Left kidney (tissue), 2 donors: ENCODE data around the gene LPIN2. TPM values are rescaled to one million over a fixed set of nuclear protein-coding genes. Genes with fewer than 3 reads are reported as not detected.
"Not testable (repeated sequence)": the region's sequence is repeated elsewhere in the genome, so short reads cannot be mapped to it uniquely, and the experiment has no call there.

Experiments
- DNase-seq: peaks from one replicate; pipeline ENCODE4 v3.0.0-alpha.2; 2013
- polyA plus RNA-seq: library from polyadenylated mRNA; unstranded; fragments of 120-200 nt; gene quantifications from one replicate; pipeline ENCODE4 v1.2.1, GENCODE V29; 2013; ENCODE audit not compliant: insufficient read length

LPIN2 gene
- polyA plus RNA-seq, 1 donor, result 37.9 TPM

GRCh38 chr18:3012136-3013023, 564 bp downstream of the LPIN2 start:
- DNase-seq, result peak; percentile 59

- no peak for DNase-seq
Measured at GRCh38 chr18:3010086-3010485, 2.9 kb downstream of the LPIN2 start.

- no peak for DNase-seq
Measured at GRCh38 chr18:3008541-3008940, 4.4 kb downstream of the LPIN2 start.

GRCh38 chr18:3007491-3007890, 5.5 kb downstream of the LPIN2 start:
- DNase-seq, result no peak

DNA sequence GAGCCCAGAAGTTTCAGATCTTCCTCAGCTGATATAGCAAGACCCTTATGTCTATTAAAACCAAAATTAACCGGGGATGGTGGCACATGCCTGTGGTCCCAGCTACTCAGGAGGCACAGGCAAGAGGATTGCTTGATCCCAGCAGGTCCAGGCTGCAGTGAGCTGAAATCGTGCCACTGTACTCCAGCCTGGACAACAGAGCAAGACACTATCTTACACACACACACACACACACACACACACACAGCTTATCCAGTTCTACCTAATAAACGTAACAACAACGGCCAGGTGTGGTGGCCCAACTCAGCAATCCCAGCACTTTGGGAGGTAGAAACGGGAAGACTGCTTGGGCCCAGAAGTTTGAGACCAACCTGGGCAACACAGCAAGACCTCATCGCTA, 7.5 kb downstream of the LPIN2 start:
- no peak for DNase-seq

- DNase-seq, result not testable (repeated sequence)
Measured at GRCh38 chr18:3003766-3004165, 9.2 kb downstream of the LPIN2 start.

DNA sequence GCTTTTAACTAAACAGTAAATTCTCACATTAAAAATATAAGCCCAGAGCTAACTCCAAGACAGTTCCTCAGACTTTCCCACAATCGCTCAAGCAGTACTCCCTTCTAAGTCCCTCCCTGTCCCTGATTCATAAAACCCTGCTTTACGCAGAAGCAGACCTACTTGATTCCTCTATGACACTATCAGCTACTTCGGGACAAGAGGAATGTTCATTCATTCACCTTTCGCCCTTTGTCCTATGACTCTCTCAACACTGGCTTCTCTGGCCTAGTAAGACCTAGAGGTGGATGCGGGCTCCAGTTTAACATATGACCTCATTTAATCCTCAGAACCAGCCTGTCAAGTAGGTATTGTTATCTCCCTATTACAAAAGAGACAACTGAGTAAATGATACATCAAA, 10.2 kb downstream of the LPIN2 start:
- DNase-seq, result no peak

GRCh38 chr18:2998644-2999043, 14.3 kb downstream of the LPIN2 start:
- DNase-seq, result no peak

DNA sequence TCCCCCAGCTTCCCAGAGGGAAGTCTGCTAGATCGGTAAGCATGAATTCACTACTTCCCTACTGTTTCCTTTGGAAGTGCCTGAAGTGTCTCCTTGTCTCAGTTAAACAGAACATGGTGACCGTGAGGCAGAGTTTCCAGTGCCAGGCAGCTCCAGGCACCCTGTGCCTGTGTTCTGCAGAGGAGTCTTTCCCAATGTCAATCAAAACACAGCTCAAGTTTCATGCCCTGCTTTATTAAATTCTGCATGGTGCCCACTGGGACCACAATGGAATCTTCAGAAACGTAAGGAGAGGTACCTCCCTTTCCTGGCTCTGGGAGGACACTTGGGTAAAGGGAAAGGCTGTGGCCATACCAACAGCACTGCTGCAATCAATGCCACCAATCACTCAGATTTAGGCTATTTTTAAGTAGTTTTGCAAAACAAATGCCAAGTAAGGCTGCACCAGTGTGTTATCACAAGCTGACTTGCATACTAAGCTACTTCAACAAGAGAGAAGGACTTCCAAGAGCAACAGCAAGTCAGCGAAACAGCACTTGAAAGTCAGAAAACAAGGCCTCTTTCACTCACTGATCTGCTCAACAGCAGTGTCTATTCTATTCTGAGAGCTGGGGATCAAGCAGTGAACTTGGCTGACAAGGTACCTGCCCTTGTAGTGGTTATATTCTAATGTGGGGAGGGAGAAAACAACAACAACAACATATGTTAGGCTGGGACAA, 14.9 kb downstream of the LPIN2 start:
- DNase-seq, result no peak

DNA sequence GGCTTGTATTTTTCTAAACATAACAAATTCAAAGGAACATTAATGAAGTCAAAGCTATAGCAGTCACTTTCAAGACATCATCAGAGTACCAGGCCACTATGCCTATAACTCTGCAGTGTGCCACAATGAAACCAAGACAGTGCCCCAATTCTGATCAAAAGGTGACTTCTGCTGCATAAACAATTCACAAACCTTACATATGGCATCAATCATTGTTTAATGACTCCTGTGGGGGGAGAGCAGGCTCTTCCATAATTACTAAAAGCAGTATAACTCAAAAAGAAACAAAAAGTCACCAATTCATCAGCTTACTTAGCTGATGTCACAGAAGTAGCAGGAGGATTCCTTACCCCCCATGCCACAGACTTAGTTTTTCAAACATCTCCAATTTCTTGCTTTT, 15.5 kb downstream of the LPIN2 start:
- DNase-seq, result no peak

DNA sequence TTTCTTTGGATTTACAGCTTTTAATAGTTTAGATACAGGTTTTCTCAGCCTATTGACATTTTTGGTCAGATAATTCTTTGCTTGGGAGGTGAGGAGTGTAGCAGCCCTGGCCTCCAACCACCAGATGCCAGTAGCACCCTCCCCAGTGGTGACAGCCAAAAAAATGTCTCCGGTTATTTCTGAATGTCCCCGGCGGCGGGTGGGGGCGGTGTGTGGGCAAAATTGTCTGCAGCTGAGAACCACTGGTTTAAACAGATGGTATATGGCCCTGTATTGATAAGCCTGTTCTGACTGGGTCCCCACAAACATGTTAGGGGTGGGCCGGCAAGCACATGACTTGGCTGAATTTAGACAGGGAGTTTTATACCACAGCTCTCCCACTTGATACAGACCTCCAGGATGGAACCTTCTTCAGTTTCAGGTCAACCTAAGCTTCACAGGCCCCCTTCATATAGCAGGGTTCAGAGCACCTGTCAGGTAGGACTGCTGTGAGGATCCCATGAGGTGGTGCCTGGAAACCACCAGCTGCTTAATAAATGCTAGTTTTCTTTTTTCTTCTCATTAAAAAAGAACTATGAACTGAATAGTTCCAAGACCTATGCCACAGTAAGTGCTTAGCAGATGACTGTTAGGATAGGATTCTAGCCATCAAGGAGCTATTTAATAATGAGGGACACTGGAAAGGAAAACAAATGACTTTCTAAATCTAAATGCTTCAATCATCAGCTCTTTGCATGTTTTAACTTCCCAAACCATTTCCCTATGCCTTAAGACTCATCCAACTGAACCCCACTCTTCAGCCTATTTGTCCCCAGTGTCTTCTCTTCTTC, 18.1 kb downstream of the LPIN2 start:
- no peak for DNase-seq

- DNase-seq, result no peak
Measured at GRCh38 chr18:2994020-2994589, 18.8 kb downstream of the LPIN2 start.

DNA sequence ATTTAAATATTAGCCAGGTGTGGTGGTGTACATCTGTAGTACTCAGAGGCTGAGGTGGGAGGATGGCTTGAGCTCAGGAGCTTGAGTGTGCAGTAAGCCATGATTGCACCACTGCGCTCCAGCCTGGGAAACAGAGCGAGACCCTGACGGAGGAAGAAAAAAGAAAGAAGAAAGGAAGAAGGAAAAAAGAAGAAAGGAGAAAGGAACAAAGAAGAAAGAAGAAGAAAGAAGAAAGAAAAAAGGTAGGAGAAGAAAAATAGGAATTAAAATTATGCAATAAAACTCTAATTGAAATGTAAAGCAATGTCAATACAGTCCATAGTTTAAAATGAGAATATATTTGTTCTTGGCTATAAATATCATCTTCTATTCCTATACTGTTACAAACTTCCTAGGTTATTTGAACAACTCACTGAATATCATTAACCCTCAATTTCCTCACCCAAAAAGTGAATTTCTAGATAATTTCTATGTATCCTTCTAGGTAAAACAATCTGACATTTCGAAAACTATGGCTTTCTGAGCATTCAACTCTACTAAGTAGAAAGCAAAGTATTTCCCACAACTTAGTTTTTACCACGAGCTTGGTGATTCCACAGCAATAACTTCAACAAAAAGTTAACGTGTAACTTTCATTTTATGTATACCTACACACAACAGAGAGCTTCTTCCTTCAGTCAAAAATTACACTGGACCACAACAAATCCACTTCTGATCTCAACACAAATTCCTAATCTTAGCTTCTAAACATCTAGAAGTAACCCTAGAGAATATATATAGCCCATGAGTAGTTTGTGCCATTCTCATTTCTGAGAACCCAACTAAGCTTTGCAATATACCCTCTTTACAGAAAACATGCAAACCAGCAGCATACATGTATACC, 19.7 kb downstream of the LPIN2 start:
- no peak for DNase-seq

GRCh38 chr18:2990956-2991640, 21.8 kb downstream of the LPIN2 start:
- no peak for DNase-seq

GRCh38 chr18:2987876-2988790, 24.8 kb downstream of the LPIN2 start:
- DNase-seq, result no peak

GRCh38 chr18:2986150-2986865, 26.6 kb downstream of the LPIN2 start:
- no peak for DNase-seq

DNA sequence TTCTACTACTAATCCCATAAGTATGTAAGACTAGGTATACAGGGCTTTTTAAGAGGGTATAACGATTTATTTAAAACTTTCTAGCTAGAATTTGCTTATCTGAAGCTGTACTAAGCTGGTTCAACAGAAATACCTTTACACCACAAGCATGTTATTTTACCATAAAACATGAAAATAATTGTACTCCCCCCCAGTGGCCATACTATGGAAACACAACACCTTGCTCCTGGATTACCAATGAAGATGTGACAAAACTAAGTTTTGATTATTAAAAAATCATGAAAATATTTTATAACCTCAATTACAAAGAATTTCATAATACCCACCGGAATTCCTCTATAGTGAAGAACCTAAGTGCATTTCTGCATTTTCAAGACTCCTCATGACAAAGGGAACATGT, 27.3 kb downstream of the LPIN2 start:
- DNase-seq, result no peak

DNA sequence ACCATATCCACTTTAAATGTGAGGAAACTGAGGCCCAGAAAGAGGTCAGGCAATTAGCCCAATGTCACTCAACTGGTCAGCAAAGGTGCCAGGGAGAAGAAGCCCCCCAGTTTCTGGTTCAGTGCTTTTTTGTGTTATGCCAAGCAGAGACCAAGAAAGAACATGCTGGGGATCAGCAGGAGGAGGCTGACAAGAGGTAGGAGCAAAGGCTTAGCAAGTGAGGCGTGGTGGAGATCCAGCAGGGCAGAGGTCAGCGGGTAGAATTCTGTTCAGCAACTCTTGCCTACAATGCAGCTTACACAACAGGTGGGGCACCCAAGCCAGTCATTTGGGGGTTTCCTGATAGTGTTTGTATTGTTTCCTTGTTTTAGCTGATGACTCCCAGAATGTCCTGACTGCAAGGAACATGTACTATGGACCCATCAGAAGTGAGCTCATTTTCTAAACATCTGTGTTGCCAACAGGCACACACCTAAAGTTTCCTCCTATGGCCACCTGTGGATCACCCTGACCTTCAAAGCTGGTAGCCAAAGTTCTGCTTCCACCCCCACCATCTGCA, 28.2 kb downstream of the LPIN2 start:
- no peak for DNase-seq
